8988T (cell line): ENCODE data around the gene BYSL.

Experiments
- DNase-seq: peaks from one replicate; pipeline ENCODE4 v3.0.0; 2011

BYSL gene, protein sequence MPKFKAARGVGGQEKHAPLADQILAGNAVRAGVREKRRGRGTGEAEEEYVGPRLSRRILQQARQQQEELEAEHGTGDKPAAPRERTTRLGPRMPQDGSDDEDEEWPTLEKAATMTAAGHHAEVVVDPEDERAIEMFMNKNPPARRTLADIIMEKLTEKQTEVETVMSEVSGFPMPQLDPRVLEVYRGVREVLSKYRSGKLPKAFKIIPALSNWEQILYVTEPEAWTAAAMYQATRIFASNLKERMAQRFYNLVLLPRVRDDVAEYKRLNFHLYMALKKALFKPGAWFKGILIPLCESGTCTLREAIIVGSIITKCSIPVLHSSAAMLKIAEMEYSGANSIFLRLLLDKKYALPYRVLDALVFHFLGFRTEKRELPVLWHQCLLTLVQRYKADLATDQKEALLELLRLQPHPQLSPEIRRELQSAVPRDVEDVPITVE

DNA sequence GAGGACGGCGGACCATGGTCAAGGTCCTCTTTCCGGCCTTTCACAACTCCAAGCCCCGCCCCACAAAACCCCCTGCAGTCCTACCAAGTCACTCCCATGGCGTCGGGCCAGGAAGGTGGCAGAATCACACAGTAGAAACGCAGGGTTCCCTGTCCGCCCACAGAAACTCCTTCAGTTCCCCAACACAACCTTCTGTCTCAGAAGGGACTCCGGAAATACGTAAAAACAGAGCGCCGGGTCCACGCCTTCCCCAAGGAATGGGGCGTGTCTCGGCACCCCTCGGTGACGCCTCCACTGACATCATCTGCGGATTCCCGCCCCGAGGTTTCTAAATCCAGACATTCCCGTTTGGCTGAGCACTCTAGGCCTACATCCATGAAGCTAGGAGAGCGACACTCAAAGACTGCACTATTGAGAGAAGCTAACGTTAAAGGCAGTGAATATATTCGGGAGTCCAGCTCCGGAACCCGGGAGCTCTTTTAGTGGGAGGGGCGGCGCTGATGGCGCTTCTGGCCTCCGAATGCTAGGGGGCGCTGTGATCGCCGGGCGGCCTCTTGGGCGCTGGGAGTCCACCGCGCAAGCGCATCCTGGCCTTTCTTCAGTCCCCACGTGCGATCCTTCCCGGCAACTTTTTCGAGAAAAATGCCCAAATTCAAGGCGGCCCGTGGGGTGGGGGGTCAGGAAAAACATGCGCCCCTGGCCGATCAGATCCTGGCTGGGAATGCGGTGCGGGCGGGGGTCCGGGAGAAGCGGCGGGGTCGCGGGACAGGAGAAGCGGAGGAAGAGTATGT lies at the start of gene BYSL, which contains the start of gene MED20:
BYSL (plus strand) TSS at position 579 of the 791 bp plus-strand sequence; CDS start at position 643, 64 bp downstream.
MED20 (minus strand) TSS at position 219 of the 791 bp plus-strand sequence; CDS start at position 98, 121 bp downstream.
- peak; percentile 68 for DNase-seq

DNA sequence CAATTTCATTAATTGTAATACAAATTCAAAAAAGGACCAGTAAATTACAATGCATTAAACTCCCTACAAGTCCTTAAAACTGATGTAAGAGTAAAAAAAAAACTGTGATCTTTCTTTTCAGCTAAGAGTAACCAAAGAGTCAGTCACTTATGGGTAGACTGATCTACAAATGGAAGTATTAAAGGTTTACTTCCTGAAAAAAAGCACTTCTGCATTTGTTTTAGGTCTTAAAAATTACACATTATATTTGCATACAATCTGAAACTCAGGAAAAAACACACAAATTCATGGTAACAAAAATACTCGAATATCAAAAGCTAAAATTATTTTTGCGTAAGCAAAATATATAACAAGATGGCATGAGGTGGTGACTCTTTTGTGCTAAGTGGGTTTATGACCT lies 49.6 kb upstream of the BYSL start:
- DNase-seq = no peak

DNA sequence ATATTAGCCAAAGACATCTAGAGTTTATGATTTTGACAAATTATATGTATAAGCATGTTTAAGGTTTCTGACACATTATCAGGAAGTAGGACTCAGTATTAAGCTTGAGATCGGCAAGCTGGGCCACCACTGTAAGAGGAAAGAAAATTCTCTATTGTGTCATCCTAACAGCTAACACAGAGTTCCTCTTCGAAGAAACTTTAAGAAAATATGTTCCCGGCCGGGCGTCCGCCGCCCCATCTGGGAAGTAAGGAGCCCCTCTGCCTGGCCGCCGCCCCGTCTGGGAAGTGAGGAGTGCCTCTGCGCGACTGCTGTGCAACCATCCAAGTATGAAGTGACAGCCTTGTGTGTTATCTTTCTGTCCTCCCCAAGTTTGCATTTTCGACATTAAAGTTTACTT lies 49.2 kb upstream of the BYSL start:
- DNase-seq = no peak

DNA sequence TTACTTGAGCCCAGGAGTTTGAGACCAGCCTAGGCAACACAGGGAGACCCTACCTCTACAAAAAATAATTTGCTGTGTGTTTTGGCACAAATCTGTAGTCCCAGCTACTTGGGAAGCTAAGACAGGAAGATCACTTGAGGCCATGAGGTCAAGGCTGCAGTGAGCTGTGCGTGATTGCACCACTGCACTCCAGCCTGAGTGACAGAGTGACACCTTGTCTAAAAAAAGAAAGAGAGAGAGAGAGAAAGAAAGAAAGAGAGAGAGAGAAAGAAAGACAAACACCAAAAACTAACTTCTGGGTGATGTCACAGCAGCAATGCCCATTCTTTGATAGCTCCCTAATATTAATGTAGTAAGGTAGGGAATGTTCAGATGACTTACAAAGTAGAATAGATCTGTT lies 46.6 kb upstream of the BYSL start:
- DNase-seq = no peak

DNA sequence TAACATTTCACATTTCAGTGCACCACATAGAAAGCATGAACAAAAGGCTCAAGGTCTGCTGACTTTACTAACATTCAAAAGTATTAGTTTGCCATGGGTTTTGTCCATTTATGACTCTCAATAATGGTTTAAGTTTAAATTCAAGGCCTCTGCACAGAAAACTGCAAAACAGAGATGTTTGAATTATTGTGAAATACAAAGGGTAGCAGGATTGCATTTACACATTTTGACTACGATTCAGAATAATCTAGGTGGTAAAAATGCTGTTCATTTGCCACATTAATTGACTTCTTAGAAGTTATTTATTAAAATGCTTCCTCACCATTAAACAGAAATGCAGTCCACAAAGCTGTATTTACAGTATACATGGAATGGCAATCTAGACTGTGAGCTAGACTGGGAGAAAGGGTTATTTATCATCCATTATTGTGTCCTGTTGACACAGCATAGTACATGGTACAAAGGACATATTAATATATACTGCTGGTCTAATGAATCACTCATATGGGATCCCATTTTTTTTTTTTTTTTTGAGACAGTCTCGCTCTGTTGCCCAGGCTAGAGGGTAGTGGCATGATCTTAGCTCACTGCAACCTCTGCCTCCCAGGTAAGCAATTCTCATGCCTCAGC lies 44.1 kb upstream of the BYSL start:
- DNase-seq = no peak

DNA sequence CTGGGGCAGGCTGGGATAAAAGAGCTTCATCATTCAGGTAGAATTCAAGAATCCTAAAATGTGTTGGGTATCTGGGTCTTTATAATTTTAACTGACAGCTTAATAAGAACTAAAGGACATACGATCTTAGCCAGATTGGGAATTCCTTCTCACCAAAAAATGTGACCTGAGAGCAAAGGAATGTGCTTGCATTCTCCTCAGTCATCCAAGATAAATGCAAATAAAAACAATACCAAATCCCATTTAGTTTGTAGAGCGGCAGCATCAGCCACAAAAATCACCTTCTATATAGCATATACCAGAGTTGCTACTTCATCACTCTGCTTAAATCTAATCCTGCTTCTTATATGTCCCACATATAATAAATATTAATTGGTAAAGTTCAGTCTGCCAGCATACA lies 43.1 kb upstream of the BYSL start:
- DNase-seq = no peak

DNA sequence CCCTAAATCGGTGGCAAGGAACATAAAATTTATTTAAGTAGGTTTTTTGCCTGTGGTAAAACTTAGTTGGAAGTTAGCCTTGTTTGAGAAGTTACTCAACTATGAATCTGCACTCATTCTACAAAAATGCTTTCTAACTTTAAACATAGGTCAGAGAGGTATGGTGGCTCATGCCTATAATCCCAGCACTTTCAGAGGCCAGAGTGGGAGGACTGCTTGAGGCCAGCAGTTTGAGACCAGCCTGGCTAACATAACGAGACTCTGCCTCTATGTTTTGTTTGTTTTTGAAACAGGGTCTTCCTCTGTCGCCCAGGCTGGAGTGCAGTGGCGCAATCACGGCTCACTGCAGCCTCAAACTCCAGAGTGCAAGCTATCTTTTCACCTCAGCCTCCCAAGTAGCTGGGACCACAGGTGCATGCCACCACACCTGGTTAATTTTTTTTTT lies 42.3 kb upstream of the BYSL start:
- DNase-seq = no peak

DNA sequence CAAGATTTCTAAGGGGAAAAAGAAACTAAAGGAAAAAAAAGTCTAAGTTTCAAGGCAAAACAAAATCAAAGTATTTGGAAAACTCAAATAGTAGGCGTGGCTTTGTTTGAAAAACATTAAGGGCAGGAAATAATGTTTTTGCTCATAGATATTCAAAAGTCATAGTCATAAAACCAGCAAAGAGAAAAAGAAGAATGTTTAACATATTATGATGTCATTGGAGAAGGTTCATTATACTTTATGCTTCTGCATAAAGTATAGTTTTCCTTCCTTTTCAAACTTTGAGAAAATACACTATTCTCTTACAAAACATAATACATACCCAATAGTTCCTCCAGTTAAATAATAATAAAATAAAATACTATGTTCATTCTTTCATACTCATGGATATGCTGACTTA lies 39.8 kb upstream of the BYSL start:
- DNase-seq = no peak

DNA sequence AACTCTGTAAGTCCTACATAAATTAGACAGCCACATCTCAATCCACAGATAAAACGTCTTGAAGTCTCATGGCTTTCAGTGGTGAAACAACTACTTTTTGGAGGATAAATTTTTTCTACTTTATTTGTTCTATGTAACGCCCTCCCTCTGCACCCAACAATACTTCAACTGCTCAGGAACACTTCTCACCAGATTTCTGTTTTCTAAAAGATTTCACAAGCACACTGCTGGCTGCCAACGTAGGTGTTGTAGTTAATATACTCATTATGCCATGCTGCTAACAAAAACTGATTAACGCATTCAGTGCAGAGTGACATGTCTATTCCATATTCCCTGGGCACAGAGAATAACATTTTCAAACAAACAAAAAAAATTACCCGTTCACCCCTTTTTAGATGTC lies 36.3 kb upstream of the BYSL start:
- DNase-seq = no peak

DNA sequence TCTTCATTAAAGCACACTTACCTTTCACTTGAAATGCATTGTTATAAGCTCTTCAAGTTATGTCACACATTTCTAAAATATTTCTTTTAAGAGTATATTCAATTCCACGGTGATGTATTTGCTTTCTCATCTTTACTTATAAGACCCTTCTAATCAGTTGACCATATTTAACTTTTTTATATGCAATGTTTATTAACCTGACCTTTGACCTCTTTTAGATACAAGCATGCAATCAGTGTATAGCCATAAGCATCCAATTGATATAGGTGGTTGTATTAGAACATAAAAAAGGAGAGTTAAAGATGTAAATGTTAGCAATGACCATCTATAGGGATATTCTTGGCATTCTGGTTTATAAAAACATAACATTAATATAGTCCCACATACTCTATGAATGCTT lies 35.4 kb upstream of the BYSL start:
- DNase-seq = no peak

DNA sequence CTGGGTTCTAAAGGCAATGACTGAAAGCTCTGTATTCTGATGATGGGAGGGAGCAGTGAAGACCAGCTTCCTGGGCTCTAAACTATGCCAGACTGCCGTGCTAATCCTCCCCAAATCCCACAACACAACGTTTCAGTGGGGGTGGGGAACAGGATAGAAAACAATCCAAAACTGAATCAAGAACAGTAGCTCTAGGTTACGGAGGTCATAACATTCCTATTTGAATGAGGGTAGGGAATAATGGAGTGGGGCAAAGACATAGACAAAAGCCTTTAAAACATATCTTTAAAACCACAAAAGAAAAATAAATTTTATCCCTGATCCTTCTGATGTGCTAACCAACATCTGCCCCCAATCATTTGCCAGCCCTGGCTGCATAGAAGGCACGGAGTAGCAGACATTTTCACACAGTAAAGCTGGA lies 34.0 kb upstream of the BYSL start:
- no peak for DNase-seq

DNA sequence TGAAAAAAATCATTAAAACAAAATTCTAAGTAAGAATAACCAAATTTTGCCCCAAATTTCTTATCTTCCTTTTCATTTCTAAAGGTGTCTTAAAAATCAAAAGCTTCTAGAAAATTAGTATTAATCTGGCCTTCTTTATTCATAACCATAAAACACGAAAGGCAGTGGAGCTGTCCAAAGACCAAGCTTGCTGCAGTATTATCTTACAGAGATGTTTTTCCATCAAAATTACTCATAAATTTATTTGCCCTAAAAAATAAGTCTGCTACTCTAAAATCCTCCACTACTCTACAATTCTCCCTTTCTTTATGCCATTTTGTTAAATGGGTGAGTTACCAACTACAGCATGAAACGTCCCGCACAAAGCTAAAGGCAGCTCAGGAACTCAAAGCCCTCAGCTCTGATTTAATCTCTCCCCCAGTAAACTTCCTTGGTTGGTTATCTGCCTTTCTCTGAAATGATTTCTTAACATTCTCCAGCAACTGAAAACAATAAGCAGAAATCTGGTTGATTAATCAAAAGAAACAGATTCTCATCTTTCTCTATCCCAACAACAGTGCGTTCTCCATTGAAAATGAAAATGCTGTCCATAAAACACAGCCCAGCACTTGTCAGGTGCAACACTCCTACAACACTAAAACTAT lies 28.3 kb upstream of the BYSL start:
- DNase-seq = no peak

DNA sequence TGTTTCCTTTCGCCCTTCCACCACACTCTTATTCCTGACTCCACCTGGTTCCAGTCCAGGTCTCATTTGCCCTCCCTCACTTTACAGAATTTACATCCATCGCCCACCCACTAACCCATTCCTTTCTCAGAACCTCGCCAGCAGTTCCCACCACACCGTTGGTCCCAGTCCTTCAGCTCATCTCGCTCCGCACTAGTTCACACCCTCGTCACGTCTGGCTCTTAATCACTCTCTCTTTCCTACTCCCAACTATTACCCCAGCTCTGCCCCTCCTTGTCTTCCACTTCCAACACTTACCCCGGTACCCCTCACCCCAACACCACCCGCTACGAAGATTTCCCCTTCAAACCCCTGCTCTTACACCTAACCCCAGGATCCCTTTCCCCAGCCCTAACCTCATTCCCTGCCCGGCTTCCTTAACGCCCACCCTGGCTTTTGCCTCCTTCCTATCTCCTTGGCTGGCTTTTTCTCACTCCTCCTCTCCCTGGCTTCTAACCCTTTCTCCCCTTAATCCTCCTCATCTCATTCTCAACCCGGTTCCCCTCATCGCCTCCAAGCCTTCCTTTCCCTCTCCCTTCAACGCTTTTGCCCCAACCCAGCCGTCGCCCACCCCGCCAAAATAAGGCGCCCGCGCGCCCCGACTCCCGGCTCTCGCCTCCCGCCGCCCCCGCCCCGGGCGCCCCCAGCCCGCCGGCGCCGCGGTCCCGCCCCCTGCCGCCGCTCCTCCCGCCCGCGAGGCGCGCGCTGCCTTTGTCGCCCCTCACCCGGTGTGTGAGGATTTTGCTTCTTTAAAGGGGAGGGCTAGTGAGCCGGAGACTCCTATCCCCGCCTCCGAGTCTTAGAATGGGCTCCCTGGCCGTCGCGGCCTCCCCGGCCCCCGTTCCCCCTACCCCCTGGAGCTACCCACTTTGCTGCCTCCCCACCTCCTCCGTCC lies 26.7 kb upstream of the BYSL start:
- no peak for DNase-seq

DNA sequence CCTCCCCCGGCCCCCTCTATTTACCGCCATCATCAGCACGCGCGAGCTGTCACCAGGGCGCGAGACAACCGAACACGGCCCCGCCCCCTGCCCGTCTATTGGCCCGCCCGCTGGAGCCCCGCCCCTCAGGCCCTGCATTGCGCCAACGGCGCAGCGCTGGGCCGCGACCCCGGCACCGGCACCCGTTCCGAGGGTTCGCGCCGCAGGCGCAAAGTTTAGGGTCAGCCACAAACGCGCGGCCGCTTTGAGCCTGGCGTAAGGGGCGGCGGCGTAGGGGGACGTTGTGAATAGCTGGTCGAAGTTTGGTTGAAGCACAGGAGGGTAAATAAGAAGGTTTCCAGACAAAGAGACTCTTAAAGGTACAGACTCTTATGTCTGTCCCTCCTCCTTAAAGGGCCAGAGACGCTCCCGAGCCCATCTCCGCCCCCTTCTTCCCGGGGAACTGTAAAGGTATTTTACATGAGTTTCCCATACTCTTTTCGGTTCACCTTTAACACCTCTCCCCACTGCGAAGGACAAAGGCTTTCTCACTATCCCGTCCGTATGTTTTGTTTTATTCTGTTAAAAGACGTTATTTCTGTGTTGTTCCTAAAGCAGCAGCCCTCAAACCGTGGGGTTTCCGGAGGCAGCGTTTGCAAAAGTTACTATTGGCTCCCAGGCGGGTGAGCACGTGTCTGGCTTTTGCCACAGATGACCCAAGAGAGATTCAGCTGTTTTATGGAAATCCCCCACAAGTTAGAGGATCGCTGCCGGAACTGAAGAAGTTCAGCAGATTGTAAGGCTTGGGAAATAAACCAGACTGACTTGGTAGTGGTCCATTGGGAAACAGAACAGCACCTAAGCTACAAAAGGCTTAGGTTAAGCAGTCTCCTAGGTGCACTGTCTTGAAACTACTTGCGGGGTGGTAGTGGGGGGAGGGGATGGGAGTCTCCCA lies 25.7 kb upstream of the BYSL start, which contains the start of gene USP49:
USP49 (minus strand) TSS at position 76 of the 934 bp plus-strand sequence. CDS start 88,392 bp downstream, outside the sequence.
- peak; percentile 91 for DNase-seq

DNA sequence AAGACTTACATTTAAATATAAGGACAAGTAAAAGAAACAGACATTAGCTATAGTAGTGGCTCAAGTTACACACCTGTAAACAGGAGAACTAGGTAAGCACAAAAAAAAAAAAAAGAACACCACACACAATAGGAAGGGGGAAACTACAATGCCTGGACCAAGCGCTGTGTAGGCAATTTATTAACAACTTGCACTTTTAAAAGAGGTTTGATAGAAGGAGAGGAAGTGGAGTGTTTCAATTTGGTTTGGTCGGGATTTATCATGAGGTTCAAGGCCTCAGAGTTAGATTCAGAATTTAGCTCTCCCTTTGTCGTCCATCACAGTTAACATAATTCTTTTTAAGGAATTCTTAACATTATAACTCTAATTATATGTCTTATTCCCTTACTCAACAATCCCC lies 25.0 kb upstream of the BYSL start:
- DNase-seq = no peak

DNA sequence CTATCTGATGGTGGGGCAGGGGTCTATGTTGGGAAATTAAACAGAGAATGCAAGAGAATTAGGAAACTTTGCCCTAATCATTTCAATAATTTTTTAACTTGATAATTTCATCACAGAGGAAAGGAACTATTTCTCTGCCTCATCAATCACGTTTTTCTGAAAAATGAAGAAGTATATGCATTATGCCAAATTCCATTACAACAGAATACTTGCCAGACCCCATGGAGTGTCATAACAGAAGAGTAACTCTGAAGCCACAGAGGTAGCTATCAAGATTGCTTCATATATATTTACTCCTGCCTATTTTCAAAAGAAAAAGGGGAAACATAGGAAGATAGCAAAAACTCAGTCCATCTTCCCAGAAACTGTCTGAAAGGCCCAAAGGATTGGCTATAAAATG lies 20.4 kb upstream of the BYSL start:
- no peak for DNase-seq

DNA sequence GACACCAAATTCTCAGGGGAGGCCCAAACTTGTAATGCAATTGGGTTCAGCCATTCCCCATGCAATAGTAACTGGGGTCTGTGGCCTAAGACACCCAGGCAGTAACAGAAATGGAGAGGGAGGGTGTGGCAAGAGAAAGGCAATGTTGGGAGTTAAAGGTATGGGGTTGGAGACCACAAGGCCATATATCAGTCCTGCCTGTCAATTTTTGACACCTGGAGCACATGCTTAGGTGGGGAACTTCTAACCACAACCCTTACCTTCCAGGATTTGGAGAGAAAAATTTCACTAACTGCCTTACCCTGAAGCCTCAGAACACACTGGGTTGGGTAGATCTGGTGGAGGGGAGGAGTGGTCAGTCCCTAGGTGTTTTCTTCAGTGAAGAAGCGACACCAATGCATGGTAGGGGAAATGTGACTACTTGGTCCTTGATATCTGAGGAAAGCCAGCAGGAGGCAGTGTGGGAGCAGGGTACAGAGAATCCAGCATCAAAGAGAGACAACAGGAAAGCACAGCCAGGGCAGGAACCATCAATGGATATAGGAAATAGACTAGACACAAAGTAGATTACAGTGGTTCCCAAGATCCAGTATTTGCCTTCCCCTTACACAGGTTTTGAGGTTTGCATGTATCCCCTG lies 19.3 kb upstream of the BYSL start:
- peak; percentile 31 for DNase-seq

DNA sequence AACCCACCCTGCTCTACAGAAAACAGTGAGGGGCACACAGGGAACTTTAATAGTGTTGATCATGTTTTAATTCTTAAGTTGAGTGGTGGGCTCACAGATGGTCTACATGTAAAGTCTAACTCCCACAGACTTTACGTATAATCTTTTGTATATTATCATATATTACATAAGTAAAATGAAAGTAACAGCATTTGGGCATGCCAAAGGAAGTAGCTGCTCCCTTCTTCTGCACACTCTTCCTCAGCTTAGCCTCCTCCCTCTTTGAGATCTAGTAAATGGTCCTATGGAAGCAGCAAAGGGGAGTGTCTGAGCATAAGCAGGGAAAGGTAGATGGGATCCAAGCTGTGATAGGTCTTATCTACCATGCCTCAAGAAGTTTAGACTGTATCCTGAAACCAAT lies 11.6 kb upstream of the BYSL start:
- no peak for DNase-seq

DNA sequence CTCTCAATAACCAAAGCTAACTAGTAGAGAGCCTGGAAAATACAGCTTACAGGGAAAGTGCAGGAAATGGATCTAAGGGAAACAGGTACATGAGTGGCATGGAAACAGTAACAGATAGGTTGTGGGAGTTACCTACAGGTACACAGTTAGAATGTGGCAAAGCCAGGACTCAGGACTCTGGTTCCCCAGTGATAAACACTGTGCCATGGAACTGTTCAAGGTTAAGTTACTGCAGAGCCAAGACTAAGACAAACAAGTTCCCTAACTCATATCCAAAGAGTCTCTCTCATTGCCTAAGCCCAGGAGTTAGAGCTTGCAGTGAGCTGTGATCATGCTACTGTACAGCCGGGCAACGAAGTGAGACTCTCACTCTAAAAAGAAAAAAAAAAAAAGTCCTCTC lies 7.0 kb upstream of the BYSL start:
- DNase-seq = no peak
